HG03457 (cell line): ENCODE measurements around the gene FGFR3.

Experiments
- ATAC-seq: cut with Tn5 transposase; IDR thresholded peaks from one replicate; pipeline ENCODE4 v1.9.1; 2021; ENCODE audit warnings: moderate number of reproducible peaks; ENCODE audit not compliant: unreplicated experiment

Gene FGFR3

GRCh38 chr4:1769692-1770091, 23.4 kb upstream of the FGFR3 start:
- ATAC-seq, result no peak

GRCh38 chr4:1770245-1770644, 22.8 kb upstream of the FGFR3 start:
- ATAC-seq, result no peak

GRCh38 chr4:1770791-1771231, 22.3 kb upstream of the FGFR3 start:
- no peak for ATAC-seq

GRCh38 chr4:1771555-1772305, 21.4 kb upstream of the FGFR3 start:
- no peak for ATAC-seq

- ATAC-seq, result no peak
Observed at GRCh38 chr4:1772853-1773538, 20.1 kb upstream of the FGFR3 start.

GRCh38 chr4:1773754-1774153, 19.3 kb upstream of the FGFR3 start:
- ATAC-seq, result no peak

- no peak for ATAC-seq
Observed at GRCh38 chr4:1775731-1776500, 17.2 kb upstream of the FGFR3 start.

GRCh38 chr4:1776521-1777161, 16.5 kb upstream of the FGFR3 start:
- ATAC-seq, result no peak

- no peak for ATAC-seq
Observed at GRCh38 chr4:1777822-1778641, 15.1 kb upstream of the FGFR3 start.

- ATAC-seq, result no peak
Observed at GRCh38 chr4:1778642-1779392, 14.3 kb upstream of the FGFR3 start.

- no peak for ATAC-seq
Observed at GRCh38 chr4:1779588-1780382, 13.3 kb upstream of the FGFR3 start.

- ATAC-seq, result no peak
Observed at GRCh38 chr4:1780435-1780834, 12.7 kb upstream of the FGFR3 start.

GRCh38 chr4:1783015-1783414, 10.1 kb upstream of the FGFR3 start:
- ATAC-seq, result no peak

- no peak for ATAC-seq
Observed at GRCh38 chr4:1783970-1784369, 9.1 kb upstream of the FGFR3 start.

- no peak for ATAC-seq
Observed at GRCh38 chr4:1784395-1784788, 8.7 kb upstream of the FGFR3 start.

GRCh38 chr4:1784789-1785591, 8.1 kb upstream of the FGFR3 start:
- ATAC-seq, result no peak

- ATAC-seq, result no peak
Observed at GRCh38 chr4:1785592-1785991, 7.5 kb upstream of the FGFR3 start.
